ENCODE measurements around the gene GLIS2.

The GLIS2 gene

DNA sequence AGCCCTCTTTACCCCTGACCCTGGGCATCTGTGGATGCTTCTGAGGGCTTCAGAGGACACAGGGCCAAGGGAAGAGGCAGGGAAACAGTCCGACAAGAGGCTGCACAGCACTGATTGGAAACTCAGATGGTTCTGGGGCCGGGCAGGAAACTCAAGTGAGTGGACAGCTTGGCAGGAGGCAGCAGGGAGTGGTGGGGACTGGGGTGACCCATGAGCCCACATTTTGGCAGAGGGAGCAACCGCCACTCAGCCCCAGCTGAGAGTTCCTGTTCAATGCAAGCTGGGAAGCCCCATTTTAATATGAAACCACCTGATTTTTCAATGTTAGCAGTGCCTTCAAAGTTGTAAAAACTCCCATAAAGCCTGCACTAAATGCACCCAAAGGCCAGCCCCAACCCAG lies 54.3 kb downstream of the GLIS2 start:
- no peak for DNase-seq (ENCODE audit: low spot score)

- DNase-seq (ENCODE audit: low spot score) = no peak
Measured at GRCh38 chr16:4370570-4371356, 54.9 kb downstream of the GLIS2 start.

- DNase-seq (ENCODE audit: low spot score) = peak; percentile 63
Measured at GRCh38 chr16:4371357-4372000, 55.6 kb downstream of the GLIS2 start, which contains the start of gene VASN. TSS of gene VASN (plus strand) at chr16:4371848. CDS start at chr16:4380878, 9,030 bp downstream.

- no peak for DNase-seq (ENCODE audit: low spot score)
Measured at GRCh38 chr16:4372001-4372577, 56.2 kb downstream of the GLIS2 start.

GRCh38 chr16:4372578-4373355 lies 56.9 kb downstream of the GLIS2 start:
- DNase-seq (ENCODE audit: low spot score) = no peak

DNA sequence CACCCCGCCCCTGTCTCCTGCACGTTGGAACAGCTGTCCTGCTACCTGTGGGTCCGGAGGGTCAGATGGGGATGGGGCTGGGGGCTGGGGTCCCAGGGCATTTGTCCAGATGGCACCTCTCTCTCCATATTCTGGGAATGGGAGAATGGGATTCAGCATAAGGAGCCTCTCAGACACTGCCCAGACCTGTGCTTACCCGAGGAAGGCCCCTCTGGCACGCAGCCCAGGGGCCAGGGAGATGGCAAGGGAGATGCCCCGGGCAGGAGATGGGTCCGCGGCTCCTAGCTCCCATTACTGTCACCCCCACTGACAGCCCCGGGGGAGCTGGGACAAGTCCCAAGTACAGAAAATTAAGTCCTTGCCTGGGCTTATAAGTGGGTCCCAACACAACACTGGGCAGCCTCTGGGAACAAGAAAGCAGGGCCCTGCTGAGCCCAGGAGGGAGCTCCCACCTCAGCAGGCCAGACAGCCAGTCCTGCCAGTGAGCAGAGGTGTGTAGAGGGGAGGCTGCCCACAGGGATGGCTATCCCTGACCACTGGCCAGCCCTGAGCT lies 57.6 kb downstream of the GLIS2 start:
- no peak for DNase-seq (ENCODE audit: low spot score)

GRCh38 chr16:4373909-4374742 lies 58.3 kb downstream of the GLIS2 start:
- peak; percentile 57 for DNase-seq (ENCODE audit: low spot score)

DNA sequence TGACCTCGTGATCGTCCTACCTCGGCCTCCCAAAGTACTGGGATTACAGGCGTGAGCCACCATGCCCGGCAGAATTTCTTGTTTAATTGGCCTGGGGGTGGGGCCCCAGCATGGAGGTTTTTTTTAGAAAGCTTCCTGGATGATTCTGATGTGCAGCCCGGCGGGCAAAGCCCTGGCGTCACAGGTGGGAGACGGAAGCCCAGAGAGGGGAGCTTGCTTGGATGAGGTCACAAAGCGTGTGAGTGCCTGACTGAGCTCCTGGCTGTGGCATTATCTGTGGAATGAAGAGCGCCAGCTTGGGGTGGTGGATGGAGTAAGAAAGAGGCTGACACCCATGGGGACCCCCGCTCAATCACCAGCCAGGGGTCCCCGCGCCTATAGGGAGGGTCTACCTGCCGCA lies 59.9 kb downstream of the GLIS2 start:
- no peak for DNase-seq (ENCODE audit: low spot score)

- peak; percentile 84 for DNase-seq (ENCODE audit: low spot score)
Measured at GRCh38 chr16:4376126-4376892, 60.4 kb downstream of the GLIS2 start.

DNA sequence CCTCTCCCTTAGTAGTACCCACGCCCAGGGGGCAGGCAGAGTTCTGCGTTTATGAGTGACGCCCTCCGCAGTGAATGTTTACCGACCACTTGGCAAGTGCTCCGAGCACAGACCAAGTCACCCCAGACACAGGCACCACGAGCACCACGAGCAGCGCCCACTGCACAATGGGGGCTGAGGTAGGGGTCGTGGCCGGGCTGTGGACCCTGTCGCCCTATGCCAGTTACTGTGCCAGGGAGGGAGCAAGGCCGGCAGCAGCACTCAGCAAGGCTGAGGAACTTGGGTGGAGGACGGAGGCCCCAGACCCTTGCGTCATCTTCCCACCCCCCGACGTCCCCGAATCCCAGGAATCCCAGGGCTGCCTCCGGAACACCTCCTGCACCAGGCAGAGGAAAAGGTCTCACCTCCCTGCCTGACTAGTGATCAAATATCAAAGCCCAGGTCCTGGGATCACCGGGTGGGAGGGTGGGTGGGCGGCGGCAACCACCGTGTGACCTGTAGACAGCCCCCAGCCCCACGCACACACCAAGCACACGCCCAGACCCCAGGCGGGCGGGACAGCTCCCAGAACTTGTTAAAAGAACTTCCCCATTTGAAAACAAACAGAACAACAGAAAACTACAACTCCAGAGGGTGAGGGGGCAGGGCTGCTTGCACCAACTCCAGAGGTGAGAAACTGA lies 61.2 kb downstream of the GLIS2 start:
- DNase-seq (ENCODE audit: low spot score) = no peak

GRCh38 chr16:4377573-4378154 lies 61.8 kb downstream of the GLIS2 start:
- DNase-seq (ENCODE audit: low spot score) = peak; percentile 40

DNA sequence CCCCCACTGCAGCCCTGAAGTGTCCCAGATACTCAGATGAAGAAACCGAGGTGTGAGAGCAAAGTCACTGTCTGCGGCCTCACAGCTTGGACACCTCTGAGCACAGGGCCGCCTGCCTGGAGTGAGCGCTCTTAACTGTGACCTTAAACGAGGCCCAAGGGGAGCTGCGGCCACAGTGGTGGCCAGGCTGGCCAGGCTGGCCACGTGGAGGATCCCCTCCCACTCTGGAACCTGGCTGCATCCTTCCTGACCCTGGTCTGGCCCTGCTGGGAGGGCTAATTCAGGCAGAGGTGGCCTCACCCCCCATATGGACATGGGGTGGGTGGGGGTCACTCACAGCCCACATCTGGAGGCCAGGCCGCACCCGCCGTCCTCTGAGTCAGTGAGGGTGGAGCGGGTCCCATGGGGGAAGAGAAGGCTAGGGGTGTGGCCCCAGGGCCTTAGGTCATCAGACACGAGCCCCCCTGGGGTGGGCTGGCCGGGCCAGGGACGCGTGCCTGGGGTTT lies 62.3 kb downstream of the GLIS2 start:
- no peak for DNase-seq (ENCODE audit: low spot score)

GRCh38 chr16:4378999-4379690 lies 63.3 kb downstream of the GLIS2 start:
- DNase-seq (ENCODE audit: low spot score) = no peak

DNA sequence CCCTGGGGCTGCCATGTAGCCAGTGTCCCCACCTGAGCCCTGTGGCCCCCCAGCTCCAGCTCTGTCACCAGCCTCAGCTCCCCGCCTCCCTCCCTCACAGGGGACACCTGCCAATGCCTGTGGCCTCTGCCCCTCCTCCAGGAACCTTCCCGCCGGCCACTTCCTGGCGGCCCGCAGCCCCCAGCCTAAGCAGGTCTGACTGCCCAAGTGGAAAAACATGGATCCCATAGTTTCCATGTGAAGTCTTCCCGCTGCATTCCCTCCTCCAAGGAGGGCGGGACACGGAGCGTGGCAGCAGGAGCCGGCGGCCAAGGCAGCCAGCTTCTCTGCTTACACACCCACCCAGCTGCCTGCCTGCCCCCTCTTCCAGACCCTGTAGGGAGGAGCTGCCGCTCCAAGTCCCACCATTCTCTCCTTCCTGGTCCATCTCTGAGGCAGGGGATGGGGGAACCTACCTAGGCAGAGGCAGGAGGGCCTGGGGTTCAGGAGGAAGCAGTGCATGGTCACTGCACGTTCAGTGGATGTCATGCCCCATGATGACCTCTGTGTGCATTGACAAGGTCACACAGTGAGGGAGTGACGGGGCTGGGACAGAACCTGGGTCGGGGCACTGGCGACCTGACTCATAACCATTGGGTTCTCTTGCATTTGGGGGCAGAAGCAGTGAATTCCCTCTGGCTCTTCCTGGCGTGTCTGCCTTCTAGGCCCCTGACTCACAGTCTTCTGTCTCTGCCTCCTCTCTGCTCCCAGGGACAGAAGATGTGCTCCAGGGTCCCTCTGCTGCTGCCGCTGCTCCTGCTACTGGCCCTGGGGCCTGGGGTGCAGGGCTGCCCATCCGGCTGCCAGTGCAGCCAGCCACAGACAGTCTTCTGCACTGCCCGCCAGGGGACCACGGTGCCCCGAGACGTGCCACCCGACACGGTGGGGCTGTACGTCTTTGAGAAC lies 64.5 kb downstream of the GLIS2 start:
- DNase-seq (ENCODE audit: low spot score) = no peak

DNA sequence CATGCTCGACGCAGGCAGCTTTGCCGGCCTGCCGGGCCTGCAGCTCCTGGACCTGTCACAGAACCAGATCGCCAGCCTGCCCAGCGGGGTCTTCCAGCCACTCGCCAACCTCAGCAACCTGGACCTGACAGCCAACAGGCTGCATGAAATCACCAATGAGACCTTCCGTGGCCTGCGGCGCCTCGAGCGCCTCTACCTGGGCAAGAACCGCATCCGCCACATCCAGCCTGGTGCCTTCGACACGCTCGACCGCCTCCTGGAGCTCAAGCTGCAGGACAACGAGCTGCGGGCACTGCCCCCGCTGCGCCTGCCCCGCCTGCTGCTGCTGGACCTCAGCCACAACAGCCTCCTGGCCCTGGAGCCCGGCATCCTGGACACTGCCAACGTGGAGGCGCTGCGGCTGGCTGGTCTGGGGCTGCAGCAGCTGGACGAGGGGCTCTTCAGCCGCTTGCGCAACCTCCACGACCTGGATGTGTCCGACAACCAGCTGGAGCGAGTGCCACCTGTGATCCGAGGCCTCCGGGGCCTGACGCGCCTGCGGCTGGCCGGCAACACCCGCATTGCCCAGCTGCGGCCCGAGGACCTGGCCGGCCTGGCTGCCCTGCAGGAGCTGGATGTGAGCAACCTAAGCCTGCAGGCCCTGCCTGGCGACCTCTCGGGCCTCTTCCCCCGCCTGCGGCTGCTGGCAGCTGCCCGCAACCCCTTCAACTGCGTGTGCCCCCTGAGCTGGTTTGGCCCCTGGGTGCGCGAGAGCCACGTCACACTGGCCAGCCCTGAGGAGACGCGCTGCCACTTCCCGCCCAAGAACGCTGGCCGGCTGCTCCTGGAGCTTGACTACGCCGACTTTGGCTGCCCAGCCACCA lies 65.4 kb downstream of the GLIS2 start:
- DNase-seq (ENCODE audit: low spot score) = peak; percentile 77

Measured in Ammon's horn (tissue), 1 donor.